Urinary bladder (tissue), 4 donors: ENCODE results near the gene VNN1. TPM values are rescaled to one million over a fixed set of nuclear protein-coding genes. Genes with fewer than 3 reads are reported as not detected.
"Not testable (repeated sequence)": the region's sequence is repeated elsewhere in the genome, so short reads cannot be mapped to it uniquely, and the experiment has no call there.

Experiments
- DNase-seq: peaks from one replicate; pipeline ENCODE4 v3.0.0-alpha.2; 2015; ENCODE audit errors: extremely low spot score
- H3K27ac ChIP-seq: one replicate; pipeline ENCODE4 v1.5.1; 2013; ENCODE audit warnings: low read depth, mild to moderate bottlenecking, moderate library complexity
- H3K36me3 ChIP-seq: one replicate; pipeline ENCODE4 v1.6.1; 2013; ENCODE audit warnings: mild to moderate bottlenecking, moderate library complexity; ENCODE audit not compliant: insufficient read depth
- H3K4me1 ChIP-seq: one replicate; pipeline ENCODE4 v1.6.1; 2013; ENCODE audit warnings: mild to moderate bottlenecking, moderate library complexity; ENCODE audit not compliant: insufficient read depth
- H3K4me3 ChIP-seq: one replicate; pipeline ENCODE4 v1.5.1; 2013; ENCODE audit warnings: low read depth, low read length
- WGBS: extraction: QIAGEN DNeasy Blood & Tissue Kit; methylation state at CpG from one replicate; pipeline ENCODE4 v1.1.7; 2013; 5-methylcytosine and 5-hydroxymethylcytosine counted together
- polyA plus RNA-seq: library from polyadenylated mRNA; stranded (reverse); fragments of 200-250 nt; gene quantifications from one replicate; pipeline ENCODE4 v1.2.3, GENCODE V29; 2013
- total RNA-seq: library from RNA; depleted of rRNA; stranded (reverse); fragments of >200 nt; gene quantifications from one replicate; pipeline ENCODE4 v1.2.3, GENCODE V29; 2014
- donor health status: healthy with polysubstance abuse.
- donor health status: healthy.

Gene VNN1
- total and polyA plus RNA-seq, 2 donors: 0.63 to 0.68 TPM

- 98% methylated on average over 1 of the region's 1 CpG for WGBS
- not testable (repeated sequence) for H3K27ac ChIP-seq, H3K4me3 ChIP-seq, H3K4me1 ChIP-seq, DNase-seq, H3K36me3 ChIP-seq
Measured at GRCh38 chr6:132637135-132637534, 76.7 kb downstream of the VNN1 start.

- DNase-seq, H3K4me3 ChIP-seq, H3K36me3 ChIP-seq, H3K4me1 ChIP-seq, H3K27ac ChIP-seq: not testable (repeated sequence)
- WGBS: 88% methylated on average over 3 of the region's 3 CpGs
Measured at GRCh38 chr6:132635906-132636305, 77.9 kb downstream of the VNN1 start.

GRCh38 chr6:132635288-132635687 is 78.6 kb downstream of the VNN1 start:
- H3K4me3 ChIP-seq, H3K36me3 ChIP-seq, H3K27ac ChIP-seq, H3K4me1 ChIP-seq, DNase-seq: not testable (repeated sequence)
- 15% methylated on average over 3 of the region's 3 CpGs for WGBS

- H3K4me3 ChIP-seq: no peak overlapping the region
- 76% methylated on average over 4 of the region's 4 CpGs for WGBS
- H3K27ac ChIP-seq: no peak overlapping the region
- DNase-seq: no peak
- H3K36me3 ChIP-seq: no peaks in the 10 kb centered on the region
- H3K4me1 ChIP-seq: no peaks in the 10 kb centered on the region
Measured at GRCh38 chr6:132634796-132635195, 79.1 kb downstream of the VNN1 start.

- Histone ChIP-seq H3K4me3 (no peak overlapping the region), H3K4me1 (no peaks in the 10 kb centered on the region), H3K36me3 (no peaks in the 10 kb centered on the region), H3K27ac (no peak overlapping the region)
- no peak for DNase-seq
- 88% methylated on average over 2 of the region's 2 CpGs for WGBS
Measured at GRCh38 chr6:132633362-132633761, 80.5 kb downstream of the VNN1 start.

Other genes starting within 250 kb of the VNN1 start
- gene STX7, start 200.9 kb downstream of the VNN1 start, total RNA-seq: 41.1 TPM
- 39.7 TPM for gene STX7, start 200.9 kb downstream of the VNN1 start, polyA plus RNA-seq
- gene TAAR9, start 175.8 kb downstream of the VNN1 start, total RNA-seq: not detected
- gene TAAR9, start 175.8 kb downstream of the VNN1 start, polyA plus RNA-seq: not detected
- not detected for gene TAAR8, start 161.4 kb downstream of the VNN1 start, total RNA-seq
- gene TAAR8, start 161.4 kb downstream of the VNN1 start, polyA plus RNA-seq: not detected
- gene TAAR6, start 143.7 kb downstream of the VNN1 start, total RNA-seq: not detected
- not detected for gene TAAR6, start 143.7 kb downstream of the VNN1 start, polyA plus RNA-seq
- not detected for gene TAAR5, start 124.3 kb downstream of the VNN1 start, total RNA-seq
- gene TAAR5, start 124.3 kb downstream of the VNN1 start, polyA plus RNA-seq: not detected
- not detected for gene TAAR2, start 89.8 kb downstream of the VNN1 start, total RNA-seq
- not detected for gene TAAR2, start 89.8 kb downstream of the VNN1 start, polyA plus RNA-seq
- not detected for gene TAAR1, start 54.9 kb downstream of the VNN1 start, total RNA-seq
- not detected for gene TAAR1, start 54.9 kb downstream of the VNN1 start, polyA plus RNA-seq
- 5.4 TPM for gene VNN2, start 43.8 kb upstream of the VNN1 start, total RNA-seq
- 0.86 TPM for gene VNN2, start 43.8 kb upstream of the VNN1 start, polyA plus RNA-seq
- gene SLC18B1, start 84.6 kb upstream of the VNN1 start, total RNA-seq: 17.7 TPM
- gene SLC18B1, start 84.6 kb upstream of the VNN1 start, polyA plus RNA-seq: 5.2 TPM
- gene RPS12, start 100.5 kb upstream of the VNN1 start, total RNA-seq: 951 TPM
- 3,073 TPM for gene RPS12, start 100.5 kb upstream of the VNN1 start, polyA plus RNA-seq